ENCODE results near the gene LIFR. TPM values are rescaled to one million over a fixed set of nuclear protein-coding genes. Genes with fewer than 3 reads are reported as not detected.

The LIFR gene
- total and polyA plus RNA-seq, 5 donors from 2014 or later, result not detected

GRCh38 chr5:38441453-38442246 lies 114.8 kb downstream of the LIFR start:
- Mint-ChIP-seq H3K4me1 (peaks cover 0 to 3% (median under 1%) of the 10 kb centered on the region in 4 donors), H3K9me3 (peaks cover 0 to 4% (median 0%) of the 10 kb centered on the region in 7 donors), H3K27me3 (peaks cover 39% of the 10 kb centered on the region), H3K4me3 (no peak overlapping the region), H3K27ac (no peak overlapping the region), H3K36me3 (no peaks in the 10 kb centered on the region)
- H3K4me3 ChIP-seq (ENCODE audit: low read depth, low read length), result no peak overlapping the region
- no peaks in the 10 kb centered on the region for H3K4me1 ChIP-seq (ENCODE audit: control insufficient read depth, insufficient read depth, low read length, poor library complexity, severe bottlenecking)
- no peaks in the 10 kb centered on the region for H3K36me3 ChIP-seq (ENCODE audit: control insufficient read depth, insufficient read depth, low read length)
- peak; percentile 91 to 94 for ATAC-seq (ENCODE audit: low read depth in 2 of 2)
- DNase-seq, result peak; percentile 54 to 84 (median 72)
- H3K27me3 ChIP-seq (ENCODE audit: control insufficient read depth, insufficient read depth, low read length), result peaks cover 5% of the 10 kb centered on the region
- no peaks in the 10 kb centered on the region for H3K9me3 ChIP-seq (ENCODE audit: control insufficient read depth in 2 of 2, low read length in 2 of 2)
- no peak overlapping the region for H3K27ac ChIP-seq (ENCODE audit: insufficient read depth, low read length, poor library complexity, severe bottlenecking)

- no peak overlapping the region for H3K4me3 Mint-ChIP-seq
- H3K4me3 ChIP-seq (ENCODE audit: low read depth, low read length), result no peak overlapping the region
- H3K27me3 ChIP-seq (ENCODE audit: control insufficient read depth, insufficient read depth, low read length), result peaks cover 10% of the 10 kb centered on the region
- peaks cover 29% of the 10 kb centered on the region for H3K27me3 Mint-ChIP-seq
- no peaks in the 10 kb centered on the region for H3K9me3 ChIP-seq (ENCODE audit: control insufficient read depth in 2 of 2, low read length in 2 of 2)
- DNase-seq, result no peak
- H3K27ac Mint-ChIP-seq, result no peak overlapping the region
- H3K4me1 Mint-ChIP-seq, result peaks cover 0 to 3% (median under 1%) of the 10 kb centered on the region in 4 donors
- no peaks in the 10 kb centered on the region for H3K36me3 ChIP-seq (ENCODE audit: control insufficient read depth, insufficient read depth, low read length)
- H3K9me3 Mint-ChIP-seq, result peaks cover 0 to 2% (median 0%) of the 10 kb centered on the region in 7 donors
- H3K36me3 Mint-ChIP-seq, result no peaks in the 10 kb centered on the region
- ATAC-seq (ENCODE audit: low read depth in 2 of 2), result no peak
- no peaks in the 10 kb centered on the region for H3K4me1 ChIP-seq (ENCODE audit: control insufficient read depth, insufficient read depth, low read length, poor library complexity, severe bottlenecking)
- no peak overlapping the region for H3K27ac ChIP-seq (ENCODE audit: insufficient read depth, low read length, poor library complexity, severe bottlenecking)
These were observed 117.7 kb downstream of the LIFR start for GRCh38 chr5:38438757-38439156.

- Mint-ChIP-seq H3K4me3 (no peak overlapping the region), H3K27ac (no peak overlapping the region), H3K36me3 (no peaks in the 10 kb centered on the region), H3K9me3 (peaks cover 0 to 2% (median 0%) of the 10 kb centered on the region in 7 donors), H3K27me3 (peaks cover 35% of the 10 kb centered on the region), H3K4me1 (no peaks in the 10 kb centered on the region)
- Histone ChIP-seq H3K9me3 (ENCODE audit: control insufficient read depth in 2 of 2, low read length in 2 of 2) (no peaks in the 10 kb centered on the region), H3K27me3 (ENCODE audit: control insufficient read depth, insufficient read depth, low read length) (peaks cover 8% of the 10 kb centered on the region), H3K27ac (ENCODE audit: insufficient read depth, low read length, poor library complexity, severe bottlenecking) (no peak overlapping the region), H3K36me3 (ENCODE audit: control insufficient read depth, insufficient read depth, low read length) (no peaks in the 10 kb centered on the region), H3K4me1 (ENCODE audit: control insufficient read depth, insufficient read depth, low read length, poor library complexity, severe bottlenecking) (no peaks in the 10 kb centered on the region), H3K4me3 (ENCODE audit: low read depth, low read length) (no peak overlapping the region)
- DNase-seq (no peak), ATAC-seq (ENCODE audit: low read depth in 2 of 2) (no peak)
These were observed 121.3 kb downstream of the LIFR start for GRCh38 chr5:38434966-38435705.

- no peaks in the 10 kb centered on the region for H3K36me3 Mint-ChIP-seq
- Histone ChIP-seq H3K4me1 (ENCODE audit: control insufficient read depth, insufficient read depth, low read length, poor library complexity, severe bottlenecking) (no peaks in the 10 kb centered on the region), H3K27ac (ENCODE audit: insufficient read depth, low read length, poor library complexity, severe bottlenecking) (no peak overlapping the region), H3K4me3 (ENCODE audit: low read depth, low read length) (no peak overlapping the region), H3K36me3 (ENCODE audit: control insufficient read depth, insufficient read depth, low read length) (no peaks in the 10 kb centered on the region), H3K27me3 (ENCODE audit: control insufficient read depth, insufficient read depth, low read length) (peaks cover 6% of the 10 kb centered on the region), H3K9me3 (ENCODE audit: control insufficient read depth in 2 of 2, low read length in 2 of 2) (no peaks in the 10 kb centered on the region)
- H3K4me1 Mint-ChIP-seq, result no peaks in the 10 kb centered on the region
- peaks cover 29% of the 10 kb centered on the region for H3K27me3 Mint-ChIP-seq
- peaks cover 0 to 2% (median 0%) of the 10 kb centered on the region in 7 donors for H3K9me3 Mint-ChIP-seq
- H3K27ac Mint-ChIP-seq, result no peak overlapping the region
- H3K4me3 Mint-ChIP-seq, result no peak overlapping the region
- ATAC-seq (ENCODE audit: low read depth in 2 of 2) (no peak), DNase-seq (no peak)
These were observed 123.1 kb downstream of the LIFR start for GRCh38 chr5:38433160-38433861.

- H3K4me3 Mint-ChIP-seq, result no peak overlapping the region
- no peaks in the 10 kb centered on the region for H3K4me1 Mint-ChIP-seq
- no peaks in the 10 kb centered on the region for H3K36me3 Mint-ChIP-seq
- no peaks in the 10 kb centered on the region for H3K4me1 ChIP-seq (ENCODE audit: control insufficient read depth, insufficient read depth, low read length, poor library complexity, severe bottlenecking)
- peaks cover 25% of the 10 kb centered on the region for H3K27me3 Mint-ChIP-seq
- peaks cover 0 to 2% (median 0%) of the 10 kb centered on the region in 7 donors for H3K9me3 Mint-ChIP-seq
- ATAC-seq (ENCODE audit: low read depth in 2 of 2) (no peak), DNase-seq (no peak)
- H3K9me3 ChIP-seq (ENCODE audit: control insufficient read depth in 2 of 2, low read length in 2 of 2), result no peaks in the 10 kb centered on the region
- no peak overlapping the region for H3K4me3 ChIP-seq (ENCODE audit: low read depth, low read length)
- no peak overlapping the region for H3K27ac ChIP-seq (ENCODE audit: insufficient read depth, low read length, poor library complexity, severe bottlenecking)
- H3K36me3 ChIP-seq (ENCODE audit: control insufficient read depth, insufficient read depth, low read length), result no peaks in the 10 kb centered on the region
- H3K27me3 ChIP-seq (ENCODE audit: control insufficient read depth, insufficient read depth, low read length), result peaks cover 8% of the 10 kb centered on the region
- no peak overlapping the region for H3K27ac Mint-ChIP-seq
These were observed 125.1 kb downstream of the LIFR start for GRCh38 chr5:38431242-38431853.

GRCh38 chr5:38426986-38427950 lies 129.2 kb downstream of the LIFR start:
- DNase-seq (peak in 1 of 3 donors; percentile 9), ATAC-seq (ENCODE audit: low read depth in 2 of 2) (no peak)
- Histone ChIP-seq H3K27ac (ENCODE audit: insufficient read depth, low read length, poor library complexity, severe bottlenecking) (no peak overlapping the region), H3K4me3 (ENCODE audit: low read depth, low read length) (no peak overlapping the region), H3K4me1 (ENCODE audit: control insufficient read depth, insufficient read depth, low read length, poor library complexity, severe bottlenecking) (no peaks in the 10 kb centered on the region), H3K36me3 (ENCODE audit: control insufficient read depth, insufficient read depth, low read length) (no peaks in the 10 kb centered on the region), H3K9me3 (ENCODE audit: control insufficient read depth in 2 of 2, low read length in 2 of 2) (no peaks in the 10 kb centered on the region), H3K27me3 (ENCODE audit: control insufficient read depth, insufficient read depth, low read length) (peaks cover 3% of the 10 kb centered on the region)
- peaks cover 0 to 2% (median 0%) of the 10 kb centered on the region in 7 donors for H3K9me3 Mint-ChIP-seq
- no peak overlapping the region for H3K27ac Mint-ChIP-seq
- H3K4me1 Mint-ChIP-seq, result no peaks in the 10 kb centered on the region
- H3K27me3 Mint-ChIP-seq, result peaks cover 37% of the 10 kb centered on the region
- H3K4me3 Mint-ChIP-seq, result no peak overlapping the region
- no peaks in the 10 kb centered on the region for H3K36me3 Mint-ChIP-seq
